Endothelial cell of umbilical vein (primary cell): ENCODE results near the gene DLX1.

Experiments used
- EZH2 ChIP-seq: IDR thresholded peaks from 2 replicates; pipeline ENCODE4 v1.6.1; 2012; ENCODE audit warnings: borderline replicate concordance, low read depth, mild to moderate bottlenecking, moderate library complexity, low read length, inconsistent platforms; ENCODE audit not compliant: severe bottlenecking
- MAX ChIP-seq: IDR thresholded peaks from 2 replicates; pipeline ENCODE4 v1.6.1; 2011; ENCODE audit not compliant: insufficient read depth, insufficient read length
- POLR2A ChIP-seq: IDR thresholded peaks from 2 replicates; pipeline ENCODE4 v1.6.1; 2012; ENCODE audit warnings: low read depth, mild to moderate bottlenecking, control low read depth, low read length
- TF ChIP-seq, protein P1 (sequence below), 2 donors: IDR thresholded peaks; 1 replicate in 1 of 2; 2 replicates in 1 of 2; pipeline ENCODE4 v1.5.1; 2011; ENCODE audit warnings: low read length in 2 of 2, mild to moderate bottlenecking in 2 of 2, moderate library complexity in 2 of 2, control low read depth in 1 of 2, inconsistent platforms in 1 of 2, low read depth in 1 of 2; ENCODE audit not compliant: insufficient read depth in 1 of 2; ENCODE audit errors: extremely low read depth in 1 of 2

GRCh38 chr2:172048508-172049503, 36.5 kb upstream of the DLX1 start:
- TF ChIP-seq MAX (no peak), POLR2A (no peak), EZH2 (no peak)
- TF ChIP-seq, protein P1, sequence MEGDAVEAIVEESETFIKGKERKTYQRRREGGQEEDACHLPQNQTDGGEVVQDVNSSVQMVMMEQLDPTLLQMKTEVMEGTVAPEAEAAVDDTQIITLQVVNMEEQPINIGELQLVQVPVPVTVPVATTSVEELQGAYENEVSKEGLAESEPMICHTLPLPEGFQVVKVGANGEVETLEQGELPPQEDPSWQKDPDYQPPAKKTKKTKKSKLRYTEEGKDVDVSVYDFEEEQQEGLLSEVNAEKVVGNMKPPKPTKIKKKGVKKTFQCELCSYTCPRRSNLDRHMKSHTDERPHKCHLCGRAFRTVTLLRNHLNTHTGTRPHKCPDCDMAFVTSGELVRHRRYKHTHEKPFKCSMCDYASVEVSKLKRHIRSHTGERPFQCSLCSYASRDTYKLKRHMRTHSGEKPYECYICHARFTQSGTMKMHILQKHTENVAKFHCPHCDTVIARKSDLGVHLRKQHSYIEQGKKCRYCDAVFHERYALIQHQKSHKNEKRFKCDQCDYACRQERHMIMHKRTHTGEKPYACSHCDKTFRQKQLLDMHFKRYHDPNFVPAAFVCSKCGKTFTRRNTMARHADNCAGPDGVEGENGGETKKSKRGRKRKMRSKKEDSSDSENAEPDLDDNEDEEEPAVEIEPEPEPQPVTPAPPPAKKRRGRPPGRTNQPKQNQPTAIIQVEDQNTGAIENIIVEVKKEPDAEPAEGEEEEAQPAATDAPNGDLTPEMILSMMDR (IDR thresholded peaks at IDR 0.05; ENCODE audit: extremely low read depth in 1 of 2, insufficient read depth in 1 of 2, low read depth in 1 of 2, low read length in 2 of 2) = no peak
